Upper lobe of right lung (tissue), 1 donor: ENCODE measurements around the gene HOXA13. TPM values are rescaled to one million over a fixed set of nuclear protein-coding genes. Genes with fewer than 3 reads are reported as not detected.

ENCODE experiments used
- ATAC-seq: fragments of 200-7000 bp; cut with Tn5 transposase; one replicate; pipeline ENCODE4 v1.9.1; 2020; ENCODE audit warnings: mild to moderate bottlenecking, moderate library complexity
- DNase-seq: peaks from one replicate; pipeline ENCODE4 v3.0.0-alpha.2; 2020
- H3K27ac ChIP-seq: fragments of 200-600 bp; one replicate; pipeline ENCODE4 v1.8.0; 2022
- H3K27me3 ChIP-seq: fragments of 200-600 bp; one replicate; pipeline ENCODE4 v1.8.0; 2022; ENCODE audit warnings: mild to moderate bottlenecking
- H3K36me3 ChIP-seq: fragments of 200-600 bp; one replicate; pipeline ENCODE4 v1.8.0; 2022
- H3K4me1 ChIP-seq: fragments of 200-600 bp; one replicate; pipeline ENCODE4 v1.8.0; 2022
- H3K4me3 ChIP-seq: fragments of 200-600 bp; one replicate; pipeline ENCODE4 v1.8.0; 2022; ENCODE audit warnings: mild to moderate bottlenecking
- H3K9me3 ChIP-seq: fragments of 200-600 bp; one replicate; pipeline ENCODE4 v1.8.0; 2022
- CTCF ChIP-seq: fragments of 200-600 bp; IDR thresholded peaks from one replicate; pipeline ENCODE4 v1.8.0; 2022; ENCODE audit warnings: antibody characterized with exemption
- intact Hi-C: fragments of 100-400 bp; cut with DNase I; formaldehyde crosslinking; loops from one replicate; pipeline ENCODE4 v1.11.0; 2022
- total RNA-seq: library from RNA; stranded (reverse); fragmentation: NEBNext Ultra II Directional; extraction: Animal tissue kit (Norgen Biotek cat#: 25700); gene quantifications from one replicate; pipeline ENCODE4 v1.2.1, GENCODE V29; 2021
- donor health status: DM: no; HTN: yes; CAD: no; lungs with severe emphysema.

HOXA13 gene
- total RNA-seq, 1 donor from 2014 or later = not detected

- Histone ChIP-seq H3K4me1 (peaks cover 32% of the 10 kb centered on the region), H3K36me3 (no peaks in the 10 kb centered on the region), H3K27me3 (peaks cover 94% of the 10 kb centered on the region), H3K9me3 (no peaks in the 10 kb centered on the region), H3K4me3 (peak within 1 kb of the TSS; percentile 39), H3K27ac (no peak within 1 kb of the TSS)
- ATAC-seq = peak; percentile 25
- intact Hi-C loops = loop anchor here (10.0 kb wide), 2 partner anchors 1271 to 1301 kb away; no protein-coding TSS in a partner anchor
- peak; percentile 76 for DNase-seq
- no peak for TF ChIP-seq CTCF
Measured at GRCh38 chr7:27165089-27165995, 34.5 kb downstream of the HOXA13 start, which contains the start of gene HOXA9. TSS of gene HOXA9 (minus strand) at chr7:27165537. CDS start at chr7:27165457, 80 bp downstream.

- H3K4me1 ChIP-seq = peaks cover 30% of the 10 kb centered on the region
- DNase-seq (peak; percentile 70), ATAC-seq (no peak)
- no peaks in the 10 kb centered on the region for H3K36me3 ChIP-seq
- peak overlapping the region; percentile 39 for H3K4me3 ChIP-seq
- H3K27me3 ChIP-seq = peaks cover 94% of the 10 kb centered on the region
- no peaks in the 10 kb centered on the region for H3K9me3 ChIP-seq
- intact Hi-C loops = loop anchor here (10.0 kb wide), 2 partner anchors 1270 to 1300 kb away; no protein-coding TSS in a partner anchor
- H3K27ac ChIP-seq = no peak overlapping the region
- TF ChIP-seq CTCF = no peak
Measured at GRCh38 chr7:27164367-27165088, 35.4 kb downstream of the HOXA13 start.

- H3K36me3 ChIP-seq = no peaks in the 10 kb centered on the region
- TF ChIP-seq CTCF = no peak
- intact Hi-C loops = loop anchor here (10.0 kb wide), 2 partner anchors 1269 to 1299 kb away; no protein-coding TSS in a partner anchor
- H3K27me3 ChIP-seq = peaks cover 94% of the 10 kb centered on the region
- no peak for DNase-seq
- no peak for ATAC-seq
- H3K9me3 ChIP-seq = no peaks in the 10 kb centered on the region
- H3K4me1 ChIP-seq = peaks cover 29% of the 10 kb centered on the region
- H3K27ac ChIP-seq = no peak overlapping the region
- peak overlapping the region; percentile 39 for H3K4me3 ChIP-seq
Measured at GRCh38 chr7:27164045-27164366, 35.9 kb downstream of the HOXA13 start.

GRCh38 chr7:27163288-27164044 is 36.4 kb downstream of the HOXA13 start:
- H3K9me3 ChIP-seq = no peaks in the 10 kb centered on the region
- H3K27ac ChIP-seq = no peak overlapping the region
- TF ChIP-seq CTCF = no peak
- H3K4me3 ChIP-seq = no peak overlapping the region
- no peaks in the 10 kb centered on the region for H3K36me3 ChIP-seq
- ATAC-seq (no peak), DNase-seq (peak; percentile 13)
- peaks cover 93% of the 10 kb centered on the region for H3K27me3 ChIP-seq
- intact Hi-C loops = loop anchor here (10.0 kb wide), 2 partner anchors 1269 to 1299 kb away; no protein-coding TSS in a partner anchor
- H3K4me1 ChIP-seq = peaks cover 29% of the 10 kb centered on the region
